ENCODE measurements around the gene MAGI2. TPM values are rescaled to one million over a fixed set of nuclear protein-coding genes. Genes with fewer than 3 reads are reported as not detected.

The MAGI2 gene
- polyA plus RNA-seq, 4 donors: 36.8 to 43.5 (median 38.3) TPM

DNA sequence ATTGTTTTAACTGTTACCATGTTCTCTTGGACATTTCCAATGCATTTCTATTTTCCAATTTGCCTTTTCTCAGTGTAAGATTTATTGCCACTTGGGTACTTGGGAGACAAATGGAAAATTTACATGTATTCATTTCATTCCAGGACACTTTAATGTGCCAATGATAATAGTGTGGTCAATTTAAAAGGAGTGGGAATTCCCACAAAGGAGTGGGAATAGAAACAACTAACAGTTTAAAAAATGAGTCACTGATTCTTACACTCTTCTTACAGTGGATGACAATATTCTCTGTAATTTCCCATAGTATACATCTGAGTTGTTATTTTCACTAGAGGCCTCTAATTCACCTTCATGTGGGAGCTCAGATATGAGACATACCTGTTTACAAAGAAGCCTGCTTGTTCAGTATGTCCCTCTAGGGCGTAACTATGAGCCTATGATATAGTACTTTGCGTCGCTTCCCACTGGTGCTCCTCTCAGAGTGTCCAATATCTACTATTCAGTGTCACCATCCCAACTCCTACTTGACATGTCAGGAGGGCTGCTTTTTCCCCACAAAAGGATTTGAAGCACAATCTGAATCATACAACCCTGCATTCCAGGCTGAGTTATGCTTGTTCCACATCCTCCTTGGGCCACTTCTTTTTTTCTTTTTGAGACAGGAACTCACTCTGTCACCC, 1353.6 kb downstream of the MAGI2 start:
- no peak for DNase-seq (ENCODE audit: low read depth in 4 of 4, low spot score in 3 of 4)

- no peak for DNase-seq (ENCODE audit: low read depth in 4 of 4, low spot score in 3 of 4)
These were observed 1357.9 kb downstream of the MAGI2 start for GRCh38 chr7:78095549-78095948.

- DNase-seq (ENCODE audit: low read depth in 4 of 4, low spot score in 3 of 4): no peak
These were observed 1361.1 kb downstream of the MAGI2 start for GRCh38 chr7:78092331-78092730.

DNA sequence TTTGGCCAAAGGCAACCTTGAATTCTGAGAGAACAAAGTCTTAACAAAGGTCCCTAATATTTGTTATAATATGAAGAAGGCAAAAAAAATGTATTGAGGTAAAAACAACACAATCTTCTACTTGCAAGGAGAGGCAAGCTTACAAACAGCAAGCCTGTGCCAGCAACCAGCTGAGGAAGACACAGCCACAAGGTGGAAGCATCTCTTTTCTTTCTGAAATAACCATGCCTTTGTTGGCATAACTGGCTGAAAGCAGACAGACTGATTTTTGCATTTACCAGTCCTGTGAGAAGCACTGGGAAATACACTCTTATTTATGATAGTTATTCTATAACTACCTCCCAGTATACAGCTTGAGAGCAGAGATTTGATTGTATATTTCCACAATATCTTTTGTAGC, 1362.9 kb downstream of the MAGI2 start:
- no peak for DNase-seq (ENCODE audit: low read depth in 4 of 4, low spot score in 3 of 4)

DNA sequence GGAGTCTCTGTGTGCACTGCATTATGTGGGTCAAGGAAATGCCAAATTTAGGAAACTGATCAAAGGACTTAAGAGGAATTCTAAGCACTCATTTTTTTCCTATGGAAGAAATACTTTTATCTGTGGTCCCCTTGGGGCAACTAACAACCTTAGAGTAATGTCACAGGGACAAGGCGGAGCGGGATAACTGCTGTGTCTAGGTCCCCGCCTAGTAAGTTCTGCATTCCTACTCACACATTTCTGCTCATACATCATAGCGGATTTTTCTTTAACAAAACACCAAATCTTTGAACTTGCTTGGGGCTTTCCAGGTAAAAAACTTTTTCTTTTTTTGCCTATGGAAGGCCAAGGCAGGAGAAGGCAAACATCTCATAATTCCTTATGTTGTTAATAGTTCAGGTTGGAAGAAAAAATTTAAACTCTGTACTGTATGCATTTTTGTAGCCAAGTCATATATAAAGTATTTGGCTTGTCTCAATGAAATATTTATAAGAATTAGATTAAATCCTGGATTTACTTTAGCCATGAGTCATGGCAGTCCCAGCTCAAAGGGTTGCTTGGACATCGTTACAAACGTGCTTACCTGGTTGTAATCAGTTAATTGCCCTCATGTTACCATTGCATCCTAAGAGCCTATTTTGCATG, 1369.9 kb downstream of the MAGI2 start:
- no peak for DNase-seq (ENCODE audit: low read depth in 4 of 4, low spot score in 3 of 4)

- DNase-seq (ENCODE audit: low read depth in 4 of 4, low spot score in 3 of 4): no peak
These were observed 1370.9 kb downstream of the MAGI2 start for GRCh38 chr7:78082556-78082955.

DNA sequence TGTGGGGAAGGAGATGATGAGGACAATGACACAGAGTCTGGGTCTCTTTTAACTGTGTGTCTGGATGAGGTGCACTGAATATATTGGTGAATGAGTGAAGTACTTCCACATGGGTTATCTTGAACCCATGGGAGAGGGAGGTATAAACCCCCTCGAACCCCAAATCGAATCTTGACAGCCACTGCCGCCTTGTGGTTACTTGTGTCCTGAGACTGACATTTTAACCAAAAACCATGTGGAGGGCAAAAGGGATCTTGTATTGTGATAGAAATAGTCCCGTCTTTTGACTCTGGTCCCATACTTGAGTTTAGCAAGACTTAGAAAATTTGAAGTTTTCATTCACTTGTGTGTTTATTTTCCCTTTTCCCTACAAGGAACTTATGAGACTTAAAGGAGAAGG, 1371.6 kb downstream of the MAGI2 start:
- DNase-seq (ENCODE audit: low read depth in 4 of 4, low spot score in 3 of 4): no peak

DNA sequence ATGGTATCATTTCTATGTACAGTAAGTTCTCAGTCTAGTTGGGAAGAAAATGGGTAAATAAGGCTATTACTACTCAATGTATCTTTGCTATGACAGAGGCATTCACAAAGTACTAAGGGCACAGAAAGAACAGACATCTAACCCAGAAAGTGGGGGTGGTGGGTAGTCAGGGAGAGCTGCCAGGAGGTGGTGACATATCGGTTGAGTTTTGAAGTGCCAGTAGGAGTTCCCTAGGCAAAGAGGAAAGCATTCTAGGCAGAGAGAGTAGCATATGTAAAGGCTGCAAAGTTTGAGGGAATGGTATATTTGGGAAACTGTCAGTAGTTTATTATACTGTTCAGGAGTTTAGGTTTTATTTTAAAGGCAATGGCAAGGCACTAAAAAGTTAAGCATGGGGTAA, 1372.1 kb downstream of the MAGI2 start:
- DNase-seq (ENCODE audit: low read depth in 4 of 4, low spot score in 3 of 4): no peak

DNA sequence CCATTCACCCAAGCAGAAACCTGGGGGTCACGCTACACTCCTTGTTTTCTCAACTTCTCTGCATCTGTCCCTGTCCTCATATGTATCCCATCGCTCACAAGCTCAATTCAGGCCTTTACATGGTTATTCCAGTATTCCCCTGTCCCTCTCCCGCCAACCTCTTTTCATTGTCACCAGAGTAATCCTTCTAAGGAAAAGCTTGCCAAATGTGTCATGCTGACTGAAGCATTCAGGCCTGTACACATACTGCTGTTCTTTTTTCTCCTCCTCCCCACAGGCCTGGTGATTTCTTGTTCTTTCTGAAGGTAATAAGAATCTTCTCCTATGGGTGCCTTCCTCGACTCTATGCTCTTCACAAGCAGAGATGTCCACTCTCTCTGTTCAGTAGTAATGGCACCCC, 1372.7 kb downstream of the MAGI2 start:
- DNase-seq (ENCODE audit: low read depth in 4 of 4, low spot score in 3 of 4): no peak

- no peak for DNase-seq (ENCODE audit: low read depth in 4 of 4, low spot score in 3 of 4)
These were observed 1373.2 kb downstream of the MAGI2 start for GRCh38 chr7:78080241-78080640.

DNA sequence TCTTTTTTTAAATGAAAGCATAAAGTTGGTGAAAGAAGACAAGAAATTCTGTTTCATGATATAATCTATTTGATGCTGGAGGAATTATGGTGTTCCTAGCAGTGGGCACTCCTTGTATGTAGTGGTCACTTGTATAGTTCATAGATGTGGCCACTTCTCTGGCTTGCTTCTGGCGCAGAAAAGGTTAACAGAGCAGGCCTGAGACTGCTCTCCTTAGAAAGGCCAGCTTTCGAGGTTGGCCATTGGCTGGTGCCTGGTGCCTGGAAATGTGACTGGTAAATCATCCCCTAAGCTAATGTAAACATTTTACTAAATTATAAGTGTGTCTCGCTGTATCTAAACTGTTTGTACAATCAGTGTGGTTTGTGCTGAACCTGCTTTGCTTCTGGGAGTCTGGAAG, 1378.8 kb downstream of the MAGI2 start:
- no peak for DNase-seq (ENCODE audit: low read depth in 4 of 4, low spot score in 3 of 4)

GRCh38 chr7:78073609-78074382, 1379.7 kb downstream of the MAGI2 start:
- DNase-seq (ENCODE audit: low read depth in 4 of 4, low spot score in 3 of 4): no peak

- no peak for DNase-seq (ENCODE audit: low read depth in 4 of 4, low spot score in 3 of 4)
These were observed 1381.3 kb downstream of the MAGI2 start for GRCh38 chr7:78072201-78072590.

DNA sequence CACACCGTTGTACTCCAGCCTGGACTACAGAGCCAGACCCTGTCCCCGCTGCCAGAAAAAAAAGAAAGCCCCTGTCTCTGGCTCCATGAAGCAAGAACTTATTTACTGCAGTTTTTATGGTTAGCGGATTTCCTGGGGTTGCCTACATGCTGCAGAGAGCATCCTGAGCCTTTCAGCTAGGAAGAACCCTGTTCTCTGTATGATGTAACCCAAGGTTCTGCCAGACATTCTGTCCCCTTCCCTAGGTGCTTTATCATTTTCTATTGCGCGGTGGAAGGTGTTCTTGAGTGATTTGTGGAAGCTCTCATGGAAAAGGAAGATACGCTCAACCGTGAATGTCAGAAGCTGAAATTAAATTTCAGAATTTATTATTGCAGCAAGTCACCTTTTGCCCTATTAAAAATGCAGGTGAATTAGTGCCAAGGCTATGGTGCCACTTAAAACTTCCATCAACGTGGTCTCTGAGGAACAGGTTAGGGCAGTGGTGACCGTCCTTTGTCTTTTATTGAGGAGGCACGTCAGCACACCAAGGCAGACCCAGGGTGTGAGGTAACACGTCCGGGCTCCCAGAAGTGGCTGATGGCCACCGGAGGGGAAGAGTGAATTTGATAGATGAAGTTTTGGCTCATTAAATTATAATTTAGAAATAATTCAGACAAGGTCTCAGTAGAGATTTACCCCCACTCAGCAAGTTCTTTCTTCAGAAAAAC, 1381.8 kb downstream of the MAGI2 start:
- DNase-seq (ENCODE audit: low read depth in 4 of 4, low spot score in 3 of 4): no peak

GRCh38 chr7:78066599-78066998, 1386.9 kb downstream of the MAGI2 start:
- no peak for DNase-seq (ENCODE audit: low read depth in 4 of 4, low spot score in 3 of 4)

GRCh38 chr7:78063758-78064157, 1389.7 kb downstream of the MAGI2 start:
- no peak for DNase-seq (ENCODE audit: low read depth in 4 of 4, low spot score in 3 of 4)

- no peak for DNase-seq (ENCODE audit: low read depth in 4 of 4, low spot score in 3 of 4)
These were observed 1391.3 kb downstream of the MAGI2 start for GRCh38 chr7:78062214-78062613.

- no peak for DNase-seq (ENCODE audit: low read depth in 4 of 4, low spot score in 3 of 4)
These were observed 1395.9 kb downstream of the MAGI2 start for GRCh38 chr7:78057571-78057970.

GRCh38 chr7:78055599-78055998, 1397.9 kb downstream of the MAGI2 start:
- no peak for DNase-seq (ENCODE audit: low read depth in 4 of 4, low spot score in 3 of 4)

DNA sequence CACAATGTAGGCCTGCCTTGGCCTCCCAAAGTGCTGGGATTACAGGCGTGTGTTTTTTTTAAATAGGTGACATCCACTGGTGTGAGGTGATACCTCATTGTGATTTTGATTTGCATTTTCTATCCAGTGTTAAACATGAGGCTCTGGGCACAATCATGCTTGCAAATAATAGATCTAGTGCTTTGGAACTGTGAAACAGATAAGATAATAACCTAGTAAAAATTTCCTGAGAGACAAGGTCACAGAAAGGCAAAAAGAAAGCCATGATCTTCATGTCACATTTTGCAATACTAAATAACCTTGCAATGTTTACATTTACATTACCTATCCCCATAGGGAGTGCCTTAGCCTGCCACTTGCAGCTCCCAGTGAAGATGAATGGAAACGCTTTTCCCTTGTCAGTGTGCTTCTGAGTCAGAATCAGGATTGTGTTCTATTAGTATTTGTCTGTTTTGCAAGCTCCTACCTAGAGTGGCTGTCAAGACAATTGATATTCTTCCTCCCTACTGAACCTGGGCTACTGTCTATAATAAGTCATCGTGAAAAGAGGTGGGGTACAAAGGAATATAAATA, 1398.4 kb downstream of the MAGI2 start:
- no peak for DNase-seq (ENCODE audit: low read depth in 4 of 4, low spot score in 3 of 4)

- no peak for DNase-seq (ENCODE audit: low read depth in 4 of 4, low spot score in 3 of 4)
These were observed 1401.4 kb downstream of the MAGI2 start for GRCh38 chr7:78052112-78052511.

Data from right renal pelvis (tissue), 4 donors.